IPS-NIHi11 (cell line): Measurements from ENCODE around the gene RPP14.
"Not testable (repeated sequence)": the region's sequence is repeated elsewhere in the genome, so short reads cannot be mapped to it uniquely, and the experiment has no call there.

Experiments
- DNase-seq: peaks from one replicate; pipeline ENCODE4 v3.0.0; 2012; ENCODE audit warnings: mixed read lengths, low spot score

Gene RPP14

GRCh38 chr3:58331593-58332152, 25.6 kb downstream of the RPP14 start:
- no peak for DNase-seq

DNA sequence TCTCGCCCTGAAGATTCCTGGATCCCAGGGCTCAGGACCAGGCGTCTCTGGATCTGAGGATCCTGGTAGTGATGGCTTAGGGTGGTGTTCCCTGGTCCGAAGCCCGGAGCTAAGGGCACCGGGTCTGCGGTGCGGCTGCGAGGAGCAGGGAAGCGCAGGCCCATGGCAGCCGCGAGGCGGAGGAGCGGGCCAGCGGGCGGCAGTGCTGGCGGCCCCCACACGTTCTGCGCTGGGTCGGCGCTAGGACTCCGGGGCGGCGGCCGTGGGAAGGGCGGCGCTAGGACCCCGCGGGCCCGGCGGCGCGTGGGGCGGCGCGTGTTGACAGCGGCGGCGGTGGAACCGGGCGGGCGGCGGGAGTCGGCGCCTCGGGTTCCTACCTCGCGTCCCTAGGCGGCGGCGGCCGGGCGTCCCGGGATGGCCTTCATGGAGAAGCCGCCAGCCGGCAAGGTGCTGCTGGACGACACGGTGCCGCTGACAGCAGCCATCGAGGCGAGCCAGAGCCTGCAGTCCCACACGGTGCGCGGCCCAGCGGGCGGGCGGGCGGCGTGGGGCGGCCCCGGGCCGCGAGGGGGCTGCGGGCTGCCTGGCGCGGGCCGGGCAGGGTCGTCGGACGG, 26.6 kb downstream of the RPP14 start, which contains the start of gene PXK:
PXK (plus strand) TSS at position 318 of the 614 bp plus-strand sequence; CDS start at position 415, 97 bp downstream.
- DNase-seq, result peak; percentile 88

DNA sequence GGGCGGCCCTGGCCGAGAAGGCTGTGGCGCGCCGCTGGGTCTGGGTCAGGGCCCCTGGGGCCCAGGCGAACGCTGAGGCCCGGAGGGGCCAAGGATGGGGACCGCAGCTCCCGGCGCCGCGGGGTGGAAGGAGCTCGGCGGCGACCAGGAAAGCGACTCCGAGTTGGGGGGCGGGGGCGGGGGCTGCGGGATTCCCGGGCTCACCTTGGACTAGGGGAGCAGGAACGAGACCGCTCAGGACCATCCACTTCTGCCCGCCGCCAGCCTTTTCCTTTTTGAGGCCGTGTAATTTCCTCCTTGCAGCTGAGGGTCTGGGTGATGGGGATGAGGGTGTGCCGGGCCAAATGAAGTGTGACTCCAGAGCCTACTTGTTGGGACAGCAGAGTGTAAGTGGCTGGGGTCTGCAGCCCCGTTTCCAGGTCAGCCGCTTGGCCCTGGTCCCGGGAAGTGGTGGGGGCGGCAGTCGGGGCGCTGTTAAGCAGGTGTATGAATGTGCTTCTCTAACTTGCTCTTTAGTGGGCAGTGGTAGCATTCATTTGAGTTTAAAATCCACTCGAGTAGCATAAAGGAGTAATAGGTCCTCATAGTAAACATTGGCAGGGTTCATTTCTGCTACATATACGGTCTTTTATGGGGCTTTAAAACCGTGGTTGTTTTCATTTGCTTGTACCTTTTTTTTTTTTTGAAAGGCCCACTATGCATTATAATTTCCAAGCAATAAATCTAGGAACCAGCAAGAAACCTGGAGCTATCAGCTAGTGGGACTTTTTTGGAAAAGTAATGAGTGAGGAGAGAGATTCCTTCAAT, 27.4 kb downstream of the RPP14 start:
- peak; percentile 63 for DNase-seq

GRCh38 chr3:58334013-58334321, 27.9 kb downstream of the RPP14 start:
- no peak for DNase-seq

GRCh38 chr3:58334506-58334884, 28.4 kb downstream of the RPP14 start:
- no peak for DNase-seq

- DNase-seq, result no peak
Observed at GRCh38 chr3:58335652-58335947, 29.6 kb downstream of the RPP14 start.

- no peak for DNase-seq
Observed at GRCh38 chr3:58336135-58336882, 30.3 kb downstream of the RPP14 start.

DNA sequence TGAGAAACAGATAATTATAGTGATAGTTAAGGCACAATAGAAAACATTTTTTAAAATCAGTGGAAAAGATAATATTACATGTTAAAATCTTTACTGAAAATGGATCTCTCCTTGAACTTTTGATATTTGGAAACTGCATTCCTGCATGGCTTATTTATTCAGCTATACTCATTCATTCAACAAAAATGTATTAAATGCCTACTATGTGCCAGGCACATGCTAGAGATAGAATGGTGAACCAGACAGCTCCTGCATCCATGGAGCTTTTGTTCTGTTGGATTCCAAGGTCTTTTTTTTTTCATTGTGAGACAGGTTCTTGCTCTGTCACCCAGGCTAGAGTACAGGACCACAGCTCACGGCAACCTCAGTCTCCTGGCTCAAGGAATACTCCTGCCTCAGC, 31.1 kb downstream of the RPP14 start:
- DNase-seq, result no peak

DNA sequence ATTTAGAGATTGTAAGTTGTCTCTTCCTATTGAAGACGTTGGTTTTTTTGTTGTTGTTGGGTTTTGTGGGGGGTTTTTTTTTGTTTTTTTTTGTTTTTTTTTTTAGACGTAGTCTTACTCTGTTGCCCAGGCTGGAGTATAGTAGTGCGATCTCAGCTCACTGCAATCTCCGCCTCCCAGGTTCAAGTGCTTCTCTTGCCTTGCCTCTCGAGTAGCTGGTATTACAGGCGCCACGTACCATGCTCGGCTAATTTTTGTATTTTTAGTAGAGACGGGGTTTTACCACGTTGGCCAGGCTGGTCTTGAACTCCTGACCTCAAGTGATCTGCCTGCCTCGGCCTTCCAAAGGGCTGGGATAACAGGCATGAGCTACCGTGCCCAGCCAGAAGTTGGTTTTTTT, 33.1 kb downstream of the RPP14 start:
- DNase-seq, result not testable (repeated sequence)

DNA sequence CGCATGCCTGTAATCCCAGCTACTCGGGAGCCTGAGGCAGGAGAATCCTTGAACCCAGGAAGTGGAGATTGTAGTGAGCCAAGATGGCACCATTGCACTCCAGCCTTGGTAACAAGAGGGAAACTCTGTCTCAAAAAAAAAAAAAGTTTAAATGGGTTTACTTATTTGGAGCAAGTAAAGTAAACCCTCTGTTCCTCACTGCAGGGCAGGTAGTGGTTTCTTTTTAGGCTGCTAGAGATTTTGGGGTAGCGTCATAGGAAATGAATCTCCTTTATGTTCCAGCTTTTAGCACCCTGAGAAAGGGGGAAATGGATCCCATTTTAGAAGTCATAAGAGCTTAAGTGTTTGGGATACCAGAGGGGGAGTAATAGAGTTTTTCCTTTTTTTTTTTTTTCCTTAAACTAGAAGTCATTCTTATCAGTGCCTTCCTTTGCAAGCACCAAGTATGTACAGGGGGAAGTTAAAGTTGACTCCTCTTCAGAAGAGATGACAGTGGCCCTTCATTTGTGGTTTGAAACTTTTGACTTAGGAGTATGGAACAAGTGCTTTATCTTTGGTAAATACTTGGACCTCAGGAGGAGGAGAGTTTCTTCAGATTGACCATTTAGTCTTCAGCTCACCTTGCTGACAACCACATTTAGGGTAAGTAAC, 34.7 kb downstream of the RPP14 start:
- DNase-seq, result no peak

- no peak for DNase-seq
Observed at GRCh38 chr3:58341376-58341775, 35.3 kb downstream of the RPP14 start.

GRCh38 chr3:58342676-58343075, 36.6 kb downstream of the RPP14 start:
- no peak for DNase-seq

- DNase-seq, result no peak
Observed at GRCh38 chr3:58345457-58345856, 39.4 kb downstream of the RPP14 start.

GRCh38 chr3:58346368-58346767, 40.3 kb downstream of the RPP14 start:
- no peak for DNase-seq

DNA sequence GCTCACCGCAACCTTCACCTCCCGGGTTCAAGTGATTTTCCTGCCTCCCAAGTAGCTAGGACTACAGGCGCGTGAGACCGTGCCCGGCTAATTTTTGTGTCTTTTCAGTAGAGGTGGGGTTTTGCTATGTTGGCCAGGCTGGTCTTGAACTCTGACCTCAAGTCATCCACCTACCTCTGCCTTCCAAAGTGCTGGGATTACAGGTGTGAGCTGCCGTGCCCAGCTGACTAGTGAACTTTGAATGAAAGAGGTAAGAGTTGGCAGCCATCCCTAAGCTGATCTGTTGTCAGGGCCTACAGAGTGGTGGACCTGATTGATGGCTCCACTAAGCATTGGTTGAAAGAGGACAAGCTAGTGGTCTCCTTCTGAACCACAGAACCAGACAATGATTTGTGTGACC, 41.9 kb downstream of the RPP14 start:
- DNase-seq, result no peak

- DNase-seq, result no peak
Observed at GRCh38 chr3:58349792-58350626, 44.0 kb downstream of the RPP14 start.

GRCh38 chr3:58350627-58351013, 44.6 kb downstream of the RPP14 start:
- no peak for DNase-seq

- no peak for DNase-seq
Observed at GRCh38 chr3:58351920-58352319, 45.9 kb downstream of the RPP14 start.

- DNase-seq, result no peak
Observed at GRCh38 chr3:58352626-58353025, 46.6 kb downstream of the RPP14 start.

DNA sequence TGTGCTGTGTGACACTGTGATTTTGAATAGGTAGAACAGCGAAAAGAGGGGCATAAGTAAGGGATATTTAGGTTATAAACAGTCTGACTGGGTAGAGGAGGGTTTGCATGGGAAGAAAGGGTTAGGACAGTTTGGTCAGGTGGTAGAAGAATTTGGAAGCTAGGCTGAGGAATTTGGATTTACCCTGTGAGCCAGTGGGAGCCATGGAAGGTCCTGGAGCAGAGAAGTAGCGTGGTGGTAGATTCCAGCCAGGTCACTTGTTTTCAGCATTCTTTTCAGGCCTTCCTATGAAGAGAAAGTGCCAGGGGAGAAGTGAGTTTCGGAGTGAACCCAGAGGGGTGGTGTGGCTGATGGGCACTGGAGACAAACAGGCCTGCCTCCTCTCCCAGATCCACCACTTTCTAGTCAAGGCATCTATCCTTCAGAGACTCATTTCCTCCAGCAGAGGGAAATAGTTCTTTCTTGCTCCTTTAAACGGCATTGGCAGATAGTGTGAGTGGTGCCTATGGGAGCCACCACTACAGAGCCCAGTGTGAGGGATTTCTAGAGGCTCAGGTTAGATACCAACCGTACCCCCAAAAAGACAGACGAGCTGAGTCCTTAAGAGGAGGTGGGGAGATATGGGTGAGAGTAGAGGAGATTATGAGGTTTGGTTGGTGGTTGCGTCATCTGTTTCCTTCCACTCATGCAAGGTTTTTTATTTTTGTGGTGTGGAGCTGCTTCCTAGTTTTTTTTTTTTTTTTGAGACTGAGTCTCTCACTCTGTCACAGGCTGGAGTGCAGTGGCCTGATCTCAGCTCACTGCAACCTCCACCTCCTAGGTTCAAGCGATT, 47.9 kb downstream of the RPP14 start:
- no peak for DNase-seq

GRCh38 chr3:58355179-58355578, 49.1 kb downstream of the RPP14 start:
- no peak for DNase-seq
